ENCODE measurements around the gene CDCP1.

DNA sequence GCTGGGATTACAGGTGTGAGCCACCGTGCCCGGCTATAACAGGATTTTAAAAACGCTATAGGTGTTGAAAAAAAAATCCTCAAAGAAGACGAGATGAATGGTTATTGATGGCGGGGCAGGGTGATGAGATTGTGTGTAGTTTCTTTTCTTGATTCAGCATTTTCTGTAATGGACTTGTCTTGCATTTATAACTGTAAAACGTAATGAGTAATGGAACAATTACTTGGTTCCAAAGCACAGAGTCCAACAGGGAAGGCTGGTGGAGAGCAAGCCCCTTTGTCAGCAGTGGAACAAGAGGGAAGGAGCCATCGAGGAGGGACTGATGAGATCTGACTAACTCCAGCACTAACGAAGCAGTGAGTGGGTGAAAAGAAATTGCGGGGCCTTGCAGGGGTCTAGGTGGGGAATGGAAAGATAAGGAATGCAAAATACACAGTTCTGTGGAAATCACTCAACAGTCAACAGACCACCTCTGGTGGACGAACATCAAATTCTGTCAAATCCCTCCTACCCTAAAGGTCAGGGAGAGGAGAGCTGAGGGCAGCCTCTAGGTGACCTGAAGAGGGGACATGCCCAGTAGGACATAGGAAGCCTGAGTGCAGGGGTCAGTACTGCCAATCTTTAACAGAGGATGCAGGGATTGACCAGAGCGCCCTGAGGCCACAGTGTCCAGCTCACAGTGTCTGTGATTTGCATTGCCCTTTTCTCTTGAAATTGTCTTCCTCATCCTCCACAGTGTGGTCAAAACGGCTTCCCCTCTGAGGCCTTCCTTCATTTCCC, 23.1 kb upstream of the CDCP1 start:
- TF ChIP-seq, protein P1, sequence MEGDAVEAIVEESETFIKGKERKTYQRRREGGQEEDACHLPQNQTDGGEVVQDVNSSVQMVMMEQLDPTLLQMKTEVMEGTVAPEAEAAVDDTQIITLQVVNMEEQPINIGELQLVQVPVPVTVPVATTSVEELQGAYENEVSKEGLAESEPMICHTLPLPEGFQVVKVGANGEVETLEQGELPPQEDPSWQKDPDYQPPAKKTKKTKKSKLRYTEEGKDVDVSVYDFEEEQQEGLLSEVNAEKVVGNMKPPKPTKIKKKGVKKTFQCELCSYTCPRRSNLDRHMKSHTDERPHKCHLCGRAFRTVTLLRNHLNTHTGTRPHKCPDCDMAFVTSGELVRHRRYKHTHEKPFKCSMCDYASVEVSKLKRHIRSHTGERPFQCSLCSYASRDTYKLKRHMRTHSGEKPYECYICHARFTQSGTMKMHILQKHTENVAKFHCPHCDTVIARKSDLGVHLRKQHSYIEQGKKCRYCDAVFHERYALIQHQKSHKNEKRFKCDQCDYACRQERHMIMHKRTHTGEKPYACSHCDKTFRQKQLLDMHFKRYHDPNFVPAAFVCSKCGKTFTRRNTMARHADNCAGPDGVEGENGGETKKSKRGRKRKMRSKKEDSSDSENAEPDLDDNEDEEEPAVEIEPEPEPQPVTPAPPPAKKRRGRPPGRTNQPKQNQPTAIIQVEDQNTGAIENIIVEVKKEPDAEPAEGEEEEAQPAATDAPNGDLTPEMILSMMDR (IDR thresholded peaks at IDR 0.05), result no peak
- no peak for TF ChIP-seq POLR2A (IDR thresholded peaks at IDR 0.05)

Data from transverse colon (tissue), 3 donors.